Right atrium auricular region (tissue), 2 donors: ENCODE data around the gene B3GNT7. TPM values are rescaled to one million over a fixed set of nuclear protein-coding genes. Genes with fewer than 3 reads are reported as not detected.

Experiments used
- DNase-seq: peaks from one replicate; pipeline ENCODE4 v3.0.0-alpha.2; 2019; ENCODE audit warnings: low spot score
- H3K27ac ChIP-seq, 2 donors: fragments of 200-600 bp; sonication (generic); 1 replicate in 1 of 2; 2 replicates in 1 of 2; pipeline ENCODE4 v1.5.1; 2016 to 2019
- H3K27me3 ChIP-seq, 2 donors: fragments of 200-600 bp; sonication (generic); one replicate each; pipeline versions ENCODE4 v1.5.1 to v1.6.0; 2017 to 2019
- H3K36me3 ChIP-seq: fragments of 200-600 bp; sonication (generic); one replicate; pipeline ENCODE4 v1.5.1; 2016
- H3K4me1 ChIP-seq, 2 donors: fragments of 200-600 bp; sonication (generic); one replicate each; pipeline versions ENCODE4 v1.5.1 to v1.6.0; 2017 to 2019
- H3K4me3 ChIP-seq, 2 donors: fragments of 200-600 bp; sonication (generic); 1 replicate in 1 of 2; 2 replicates in 1 of 2; pipeline ENCODE4 v1.5.1; 2017 to 2019; ENCODE audit warnings: mild to moderate bottlenecking in 1 of 2, moderate library complexity in 1 of 2
- H3K9me3 ChIP-seq, 2 donors: fragments of 200-600 bp; sonication (generic); one replicate each; pipeline ENCODE4 v1.5.1; 2019
- CTCF ChIP-seq, 2 donors: fragments of 200-600 bp; sonication (generic); IDR thresholded peaks; one replicate each; pipeline ENCODE4 v1.5.1; 2019; ENCODE audit warnings: antibody characterized with exemption in 2 of 2
- total RNA-seq, 2 donors: library from RNA; depleted of rRNA; stranded (reverse); fragments of >200 nt; gene quantifications; one replicate each; pipeline ENCODE4 v1.1.0, GENCODE V29; 2016

B3GNT7 gene
- total RNA-seq, 2 donors from 2014 or later = 4.0 to 9.4 TPM

- no peaks in the 10 kb centered on the region for H3K36me3 ChIP-seq
- no peaks in the 10 kb centered on the region for H3K27me3 ChIP-seq
- no peaks in the 10 kb centered on the region for H3K4me1 ChIP-seq
- H3K4me3 ChIP-seq = no peak overlapping the region
- DNase-seq = no peak
- no peak for TF ChIP-seq CTCF (IDR thresholded peaks at IDR 0.05)
- H3K27ac ChIP-seq = no peak overlapping the region
- no peaks in the 10 kb centered on the region for H3K9me3 ChIP-seq
Observed at GRCh38 chr2:231422056-231422455, 26.5 kb downstream of the B3GNT7 start.

GRCh38 chr2:231423176-231423575 lies 27.7 kb downstream of the B3GNT7 start:
- H3K36me3 ChIP-seq = no peaks in the 10 kb centered on the region
- H3K27me3 ChIP-seq = no peaks in the 10 kb centered on the region
- no peak for TF ChIP-seq CTCF (IDR thresholded peaks at IDR 0.05)
- H3K4me1 ChIP-seq = no peaks in the 10 kb centered on the region
- no peaks in the 10 kb centered on the region for H3K9me3 ChIP-seq
- no peak overlapping the region for H3K4me3 ChIP-seq
- DNase-seq = no peak
- H3K27ac ChIP-seq = no peak overlapping the region

- no peaks in the 10 kb centered on the region for H3K27me3 ChIP-seq
- H3K36me3 ChIP-seq = no peaks in the 10 kb centered on the region
- H3K4me3 ChIP-seq = no peak overlapping the region
Observed at GRCh38 chr2:231425291-231425810, 29.8 kb downstream of the B3GNT7 start.

GRCh38 chr2:231425811-231426703 lies 30.5 kb downstream of the B3GNT7 start:
- H3K4me3 ChIP-seq = no peak overlapping the region
- DNase-seq = no peak
- H3K36me3 ChIP-seq = no peaks in the 10 kb centered on the region
- no peak for TF ChIP-seq CTCF (IDR thresholded peaks at IDR 0.05)
- no peaks in the 10 kb centered on the region for H3K27me3 ChIP-seq
- no peak overlapping the region for H3K27ac ChIP-seq
- no peaks in the 10 kb centered on the region for H3K4me1 ChIP-seq
- H3K9me3 ChIP-seq = no peaks in the 10 kb centered on the region

More at GRCh38 chr2:231425291-231425810, 29.8 kb downstream of the B3GNT7 start:
- TF ChIP-seq CTCF (IDR thresholded peaks at IDR 0.05) = no peak
- H3K9me3 ChIP-seq = no peaks in the 10 kb centered on the region
- H3K27ac ChIP-seq = no peak overlapping the region
- H3K4me1 ChIP-seq = no peaks in the 10 kb centered on the region
- DNase-seq = no peak

- Histone ChIP-seq H3K4me1 (no peaks in the 10 kb centered on the region), H3K4me3 (no peak overlapping the region), H3K9me3 (no peaks in the 10 kb centered on the region), H3K36me3 (no peaks in the 10 kb centered on the region), H3K27ac (no peak overlapping the region), H3K27me3 (no peaks in the 10 kb centered on the region)
- no peak for TF ChIP-seq CTCF (IDR thresholded peaks at IDR 0.05)
- no peak for DNase-seq
Observed at GRCh38 chr2:231427116-231427515, 31.6 kb downstream of the B3GNT7 start.
